Skeletal muscle tissue (tissue), 4 donors: ENCODE results near the gene PTK7. TPM values are rescaled to one million over a fixed set of nuclear protein-coding genes. Genes with fewer than 3 reads are reported as not detected.

Experiments
- H3K27ac ChIP-seq: one replicate; pipeline ENCODE4 v1.7.0; 2013; ENCODE audit warnings: mild to moderate bottlenecking, low read depth, low read length, inconsistent platforms
- H3K27me3 ChIP-seq, 3 donors: one replicate each; pipeline ENCODE4 v1.7.0; 2013; ENCODE audit warnings: low read length in 3 of 3; ENCODE audit not compliant: control insufficient read depth in 3 of 3, insufficient read depth in 3 of 3
- H3K36me3 ChIP-seq, 3 donors: one replicate each; pipeline ENCODE4 v1.7.0; 2013; ENCODE audit warnings: low read length in 3 of 3; ENCODE audit not compliant: control insufficient read depth in 3 of 3, insufficient read depth in 3 of 3
- H3K4me1 ChIP-seq, 3 donors: one replicate each; pipeline ENCODE4 v1.7.0; 2013; ENCODE audit warnings: low read length in 3 of 3, mild to moderate bottlenecking in 3 of 3; ENCODE audit not compliant: control insufficient read depth in 3 of 3, insufficient read depth in 3 of 3
- H3K4me3 ChIP-seq, 3 donors: one replicate each; pipeline ENCODE4 v1.7.0; 2013; ENCODE audit warnings: low read length in 3 of 3
- H3K9ac ChIP-seq, 3 donors: one replicate each; pipeline ENCODE4 v1.7.0; 2013; ENCODE audit warnings: low read length in 3 of 3, mild to moderate bottlenecking in 3 of 3, moderate library complexity in 2 of 3, low read depth in 1 of 3
- H3K9me3 ChIP-seq, 3 donors: one replicate each; pipeline ENCODE4 v1.7.0; 2013; ENCODE audit warnings: low read length in 3 of 3; ENCODE audit not compliant: control insufficient read depth in 3 of 3
- total RNA-seq: library from RNA; depleted of rRNA; stranded (reverse); fragments of >200 nt; gene quantifications from one replicate; pipeline ENCODE4 v1.2.3, GENCODE V29; 2014
- donor health status: Osteomylitis.

PTK7 gene
- total RNA-seq, 1 donor from 2014 or later = 50.1 TPM

DNA sequence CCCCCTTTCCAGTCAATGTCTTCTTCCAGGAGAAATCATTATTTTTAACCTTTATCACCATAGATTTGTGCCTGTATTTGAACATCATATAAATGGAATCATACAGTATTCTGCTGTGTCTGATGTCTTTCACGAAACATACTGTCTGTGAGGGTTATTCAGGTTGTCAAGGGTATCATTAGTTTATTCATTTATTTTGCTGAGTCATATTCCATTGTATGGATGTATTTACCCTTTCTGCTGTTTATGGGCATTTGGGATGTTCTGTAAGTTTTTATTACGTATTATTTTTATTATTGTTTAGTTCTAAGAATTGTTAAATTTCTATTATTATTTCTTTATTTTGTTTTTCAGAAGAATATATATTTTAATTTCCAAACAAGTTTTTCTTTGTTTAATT is 131.2 kb downstream of the PTK7 start:
- Histone ChIP-seq H3K9me3 (no peaks in the 10 kb centered on the region), H3K4me1 (no peaks in the 10 kb centered on the region), H3K9ac (no peak overlapping the region), H3K36me3 (peaks cover 19 to 27% (median 21%) of the 10 kb centered on the region in 3 donors), H3K4me3 (no peak overlapping the region), H3K27me3 (no peaks in the 10 kb centered on the region), H3K27ac (no peak overlapping the region)

Other genes with a start within 250 kb of the PTK7 start
- 71.5 TPM for gene RPL7L1, start 196.7 kb upstream of the PTK7 start, total RNA-seq
- 1.0 TPM for gene PTCRA, start 160.3 kb upstream of the PTK7 start, total RNA-seq
- gene CNPY3, start 146.8 kb upstream of the PTK7 start, total RNA-seq = 9.4 TPM
- not detected for gene GNMT, start 115.6 kb upstream of the PTK7 start, total RNA-seq
- gene PEX6, start 97.1 kb upstream of the PTK7 start, total RNA-seq = 32.4 TPM
- gene PPP2R5D, start 91.7 kb upstream of the PTK7 start, total RNA-seq = 31.3 TPM
- 29.7 TPM for gene MEA1, start 62.4 kb upstream of the PTK7 start, total RNA-seq
- gene KLHDC3, start 62.1 kb upstream of the PTK7 start, total RNA-seq = 267 TPM
- 40.7 TPM for gene RRP36, start 54.7 kb upstream of the PTK7 start, total RNA-seq
- gene CUL7, start 22.5 kb upstream of the PTK7 start, total RNA-seq = 27.1 TPM
- 16.2 TPM for gene MRPL2, start 16.9 kb upstream of the PTK7 start, total RNA-seq
- gene KLC4, start 16.7 kb upstream of the PTK7 start, total RNA-seq = 21.4 TPM
- 21.4 TPM for gene SRF, start 95.0 kb downstream of the PTK7 start, total RNA-seq
- gene CUL9, start 105.9 kb downstream of the PTK7 start, total RNA-seq = 11.0 TPM
- 31.3 TPM for gene DNPH1, start 153.2 kb downstream of the PTK7 start, total RNA-seq
- gene TTBK1, start 167.2 kb downstream of the PTK7 start, total RNA-seq = not detected
- not detected for gene SLC22A7, start 221.9 kb downstream of the PTK7 start, total RNA-seq
- gene CRIP3, start 232.5 kb downstream of the PTK7 start, total RNA-seq = 2.1 TPM